HL-60 (cell line): ENCODE measurements around the gene CCDC71L.

Experiments
- CTCF ChIP-seq: IDR thresholded peaks from one replicate; pipeline ENCODE4 v1.5.1; 2011; ENCODE audit warnings: low read length, control low read depth, inconsistent platforms; ENCODE audit not compliant: insufficient read depth
- POLR2AphosphoS5 ChIP-seq: IDR thresholded peaks from 2 replicates; pipeline ENCODE4 v1.6.1; 2012; ENCODE audit warnings: low read depth
- SPI1 ChIP-seq: IDR thresholded peaks from 2 replicates; pipeline ENCODE4 v1.6.1; 2012; ENCODE audit warnings: low read depth, mild to moderate bottlenecking, borderline replicate concordance
- TF ChIP-seq, protein P1 (sequence below): IDR thresholded peaks from 2 replicates; pipeline ENCODE4 v1.6.1; 2012; ENCODE audit warnings: low read depth; ENCODE audit not compliant: insufficient replicate concordance

DNA sequence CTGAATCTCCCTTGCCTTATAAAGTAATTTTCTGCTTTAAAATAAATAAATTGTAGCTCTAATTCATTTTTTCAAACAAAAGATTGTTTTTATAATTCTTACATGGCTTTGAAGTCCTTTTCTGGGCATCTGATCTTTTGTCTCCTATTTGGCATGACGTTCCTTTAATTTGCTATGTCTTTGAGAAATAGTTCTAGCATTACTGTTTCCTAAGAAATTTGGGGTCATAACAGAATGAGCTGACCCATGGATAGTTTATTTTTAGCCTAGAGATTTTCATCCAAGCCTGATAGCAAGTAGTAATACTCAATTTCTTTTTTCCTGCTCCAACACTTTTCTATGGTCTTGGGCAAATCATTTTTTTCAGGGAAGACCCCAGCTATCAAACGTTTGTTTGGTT is 31.4 kb downstream of the CCDC71L start:
- TF ChIP-seq POLR2AphosphoS5 (no peak), CTCF (no peak), SPI1 (no peak)
- TF ChIP-seq, protein P1, sequence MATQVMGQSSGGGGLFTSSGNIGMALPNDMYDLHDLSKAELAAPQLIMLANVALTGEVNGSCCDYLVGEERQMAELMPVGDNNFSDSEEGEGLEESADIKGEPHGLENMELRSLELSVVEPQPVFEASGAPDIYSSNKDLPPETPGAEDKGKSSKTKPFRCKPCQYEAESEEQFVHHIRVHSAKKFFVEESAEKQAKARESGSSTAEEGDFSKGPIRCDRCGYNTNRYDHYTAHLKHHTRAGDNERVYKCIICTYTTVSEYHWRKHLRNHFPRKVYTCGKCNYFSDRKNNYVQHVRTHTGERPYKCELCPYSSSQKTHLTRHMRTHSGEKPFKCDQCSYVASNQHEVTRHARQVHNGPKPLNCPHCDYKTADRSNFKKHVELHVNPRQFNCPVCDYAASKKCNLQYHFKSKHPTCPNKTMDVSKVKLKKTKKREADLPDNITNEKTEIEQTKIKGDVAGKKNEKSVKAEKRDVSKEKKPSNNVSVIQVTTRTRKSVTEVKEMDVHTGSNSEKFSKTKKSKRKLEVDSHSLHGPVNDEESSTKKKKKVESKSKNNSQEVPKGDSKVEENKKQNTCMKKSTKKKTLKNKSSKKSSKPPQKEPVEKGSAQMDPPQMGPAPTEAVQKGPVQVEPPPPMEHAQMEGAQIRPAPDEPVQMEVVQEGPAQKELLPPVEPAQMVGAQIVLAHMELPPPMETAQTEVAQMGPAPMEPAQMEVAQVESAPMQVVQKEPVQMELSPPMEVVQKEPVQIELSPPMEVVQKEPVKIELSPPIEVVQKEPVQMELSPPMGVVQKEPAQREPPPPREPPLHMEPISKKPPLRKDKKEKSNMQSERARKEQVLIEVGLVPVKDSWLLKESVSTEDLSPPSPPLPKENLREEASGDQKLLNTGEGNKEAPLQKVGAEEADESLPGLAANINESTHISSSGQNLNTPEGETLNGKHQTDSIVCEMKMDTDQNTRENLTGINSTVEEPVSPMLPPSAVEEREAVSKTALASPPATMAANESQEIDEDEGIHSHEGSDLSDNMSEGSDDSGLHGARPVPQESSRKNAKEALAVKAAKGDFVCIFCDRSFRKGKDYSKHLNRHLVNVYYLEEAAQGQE: no peak
